ENCODE data around the gene SNRNP35. TPM values are rescaled to one million over a fixed set of nuclear protein-coding genes. Genes with fewer than 3 reads are reported as not detected.
A peak's percentile ranks its signal among the peaks of the same experiment; 100 is the strongest.
"Not testable (repeated sequence)": the region's sequence is repeated elsewhere in the genome, so short reads cannot be mapped to it uniquely, and the experiment has no call there.

The SNRNP35 gene
- total RNA-seq, 1 experiment from 2014 or later: 18.0 TPM

GRCh38 chr12:123478069-123478468 is 20.1 kb downstream of the SNRNP35 start:
- CTCF ChIA-PET: interaction anchor here (0.7 kb wide), 1 partner anchor 106 kb away, joined by 3 read pairs; the partner anchor contains the start of gene TMED2
- BruUV-seq (replicated peaks): no TSS peak
- Mint-ChIP-seq H3K27me3 (ENCODE audit: insufficient read depth, unreplicated experiment) (no peaks in the 10 kb centered on the region), H3K4me3 (ENCODE audit: unreplicated experiment) (no peak overlapping the region), H3K9me3 (ENCODE audit: unreplicated experiment) (no peaks in the 10 kb centered on the region), H3K4me1 (ENCODE audit: insufficient read depth, unreplicated experiment) (peaks cover 10% of the 10 kb centered on the region), H3K36me3 (ENCODE audit: insufficient read depth, unreplicated experiment) (peaks cover 66% of the 10 kb centered on the region), H3K27ac (ENCODE audit: low read depth, unreplicated experiment) (no peak overlapping the region)
- no peak for TF ChIP-seq CTCF (IDR thresholded peaks at IDR 0.05; ENCODE audit: unreplicated experiment)
- intact Hi-C loops (cut with micrococcal nuclease): no loop called here
- POLR2A ChIA-PET: interaction anchor here (0.6 to 1.4 kb wide), 3 partner anchors 12 to 499 kb away, joined by 3 to 4 read pairs (median 3); no protein-coding TSS in a partner anchor
- no peak for DNase-seq (ENCODE audit: unreplicated experiment)

- H3K9me3 Mint-ChIP-seq (ENCODE audit: unreplicated experiment): no peaks in the 10 kb centered on the region
- ChIA-PET CTCF (interaction anchor here (0.7 kb wide), 1 partner anchor 103 kb away, joined by 3 read pairs; no protein-coding TSS in a partner anchor), POLR2A (interaction anchor here (1.0 to 1.4 kb wide), 3 partner anchors 11 to 30 kb away, joined by 3 to 4 read pairs (median 4); partner anchors contain the start of gene SNRNP35)
- H3K36me3 Mint-ChIP-seq (ENCODE audit: insufficient read depth, unreplicated experiment): peaks cover 70% of the 10 kb centered on the region
- peak overlapping the region; percentile 1 for H3K27ac Mint-ChIP-seq (ENCODE audit: low read depth, unreplicated experiment)
- intact Hi-C loops (cut with micrococcal nuclease): no loop called here
- no TSS peak for BruUV-seq (replicated peaks)
- H3K4me3 Mint-ChIP-seq (ENCODE audit: unreplicated experiment): no peak overlapping the region
- peak; percentile 79 for DNase-seq (ENCODE audit: unreplicated experiment)
- no peak for TF ChIP-seq CTCF (IDR thresholded peaks at IDR 0.05; ENCODE audit: unreplicated experiment)
- H3K4me1 Mint-ChIP-seq (ENCODE audit: insufficient read depth, unreplicated experiment): peaks cover 10% of the 10 kb centered on the region
- no peaks in the 10 kb centered on the region for H3K27me3 Mint-ChIP-seq (ENCODE audit: insufficient read depth, unreplicated experiment)
Observed at GRCh38 chr12:123478762-123479161, 20.8 kb downstream of the SNRNP35 start.

GRCh38 chr12:123479442-123480180 is 21.7 kb downstream of the SNRNP35 start:
- no peak for TF ChIP-seq CTCF (IDR thresholded peaks at IDR 0.05; ENCODE audit: unreplicated experiment)
- H3K27me3 Mint-ChIP-seq (ENCODE audit: insufficient read depth, unreplicated experiment): no peaks in the 10 kb centered on the region
- no peaks in the 10 kb centered on the region for H3K9me3 Mint-ChIP-seq (ENCODE audit: unreplicated experiment)
- POLR2A ChIA-PET: interaction anchor here (1.0 kb wide), 1 partner anchor 22 kb away, joined by 4 read pairs; the partner anchor contains the start of gene SNRNP35
- intact Hi-C loops (cut with micrococcal nuclease): no loop called here
- no TSS peak for BruUV-seq (replicated peaks)
- H3K36me3 Mint-ChIP-seq (ENCODE audit: insufficient read depth, unreplicated experiment): peaks cover 72% of the 10 kb centered on the region
- CTCF ChIA-PET: interaction anchor here (0.7 kb wide), 1 partner anchor 102 kb away, joined by 3 read pairs; no protein-coding TSS in a partner anchor
- H3K4me1 Mint-ChIP-seq (ENCODE audit: insufficient read depth, unreplicated experiment): peaks cover 10% of the 10 kb centered on the region
- no peak for DNase-seq (ENCODE audit: unreplicated experiment)
- no peak overlapping the region for H3K4me3 Mint-ChIP-seq (ENCODE audit: unreplicated experiment)
- no peak overlapping the region for H3K27ac Mint-ChIP-seq (ENCODE audit: low read depth, unreplicated experiment)

GRCh38 chr12:123481251-123481650 is 23.3 kb downstream of the SNRNP35 start:
- intact Hi-C loops (cut with micrococcal nuclease); H3K9me3 Mint-ChIP-seq (ENCODE audit: unreplicated experiment); H3K27me3 Mint-ChIP-seq (ENCODE audit: insufficient read depth, unreplicated experiment); H3K27ac Mint-ChIP-seq (ENCODE audit: low read depth, unreplicated experiment); H3K4me3 Mint-ChIP-seq (ENCODE audit: unreplicated experiment); BruUV-seq (replicated peaks); CTCF ChIA-PET; POLR2A ChIA-PET; DNase-seq (ENCODE audit: unreplicated experiment): not testable (repeated sequence)
- Mint-ChIP-seq H3K4me1 (ENCODE audit: insufficient read depth, unreplicated experiment) (peaks cover 10% of the 10 kb centered on the region), H3K36me3 (ENCODE audit: insufficient read depth, unreplicated experiment) (peaks cover 70% of the 10 kb centered on the region)
